ENCODE measurements around the gene BRINP2. TPM values are rescaled to one million over a fixed set of nuclear protein-coding genes. Genes with fewer than 3 reads are reported as not detected.

Gene BRINP2
- total RNA-seq, 1 donor from 2014 or later: 0.52 TPM

GRCh38 chr1:177211231-177211630 is 40.5 kb downstream of the BRINP2 start:
- H3K9ac ChIP-seq (ENCODE audit: low read depth in 1 of 3, low read length in 3 of 3): no peak overlapping the region

DNA sequence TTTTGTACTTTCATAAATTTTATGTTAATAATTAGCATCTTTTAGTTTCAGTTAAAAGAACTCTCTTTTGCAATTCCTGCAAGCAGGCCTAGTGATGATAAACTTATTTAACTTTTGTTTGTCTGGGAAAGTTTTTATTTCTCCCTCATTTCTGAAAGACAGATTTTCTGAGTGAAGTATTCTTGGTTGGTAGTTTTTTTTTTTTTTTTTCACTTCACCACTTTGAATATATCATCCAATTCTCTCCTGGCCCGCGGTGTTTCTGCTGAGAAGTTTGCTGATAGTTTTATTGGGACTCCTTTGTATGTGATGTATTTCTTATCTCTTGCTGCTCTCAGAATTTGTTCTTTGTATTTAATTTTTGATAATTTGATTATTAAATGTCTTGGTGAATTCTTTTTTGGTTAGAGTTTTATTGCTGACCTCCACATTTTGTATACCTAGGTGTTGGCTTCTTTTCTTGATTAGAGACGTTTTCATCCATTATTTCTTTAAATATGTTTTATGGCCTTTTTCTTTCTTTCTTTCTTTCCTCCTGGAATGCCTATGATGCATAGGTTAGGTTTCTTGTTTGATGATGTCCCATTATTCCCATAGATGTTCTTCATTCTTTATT is 45.9 kb downstream of the BRINP2 start:
- no peak overlapping the region for H3K9ac ChIP-seq (ENCODE audit: low read depth in 1 of 3, low read length in 3 of 3)
- no peaks in the 10 kb centered on the region for H3K36me3 ChIP-seq (ENCODE audit: control insufficient read depth in 3 of 3, insufficient read depth in 3 of 3, low read length in 3 of 3)
- H3K27me3 ChIP-seq (ENCODE audit: control insufficient read depth in 3 of 3, insufficient read depth in 3 of 3, low read length in 3 of 3): no peaks in the 10 kb centered on the region
- no peak overlapping the region for H3K4me3 ChIP-seq (ENCODE audit: low read length in 3 of 3)
- H3K4me1 ChIP-seq (ENCODE audit: control insufficient read depth in 3 of 3, insufficient read depth in 3 of 3, low read length in 3 of 3): no peaks in the 10 kb centered on the region
- H3K9me3 ChIP-seq (ENCODE audit: control insufficient read depth in 3 of 3, low read length in 3 of 3): peaks cover 0 to 6% (median 2%) of the 10 kb centered on the region in 3 donors
- H3K27ac ChIP-seq (ENCODE audit: low read depth, low read length): no peak overlapping the region

More at GRCh38 chr1:177211231-177211630, 40.5 kb downstream of the BRINP2 start:
- no peak overlapping the region for H3K4me3 ChIP-seq (ENCODE audit: low read length in 3 of 3)
- no peaks in the 10 kb centered on the region for H3K27me3 ChIP-seq (ENCODE audit: control insufficient read depth in 3 of 3, insufficient read depth in 3 of 3, low read length in 3 of 3)
- peaks cover 2 to 8% (median 3%) of the 10 kb centered on the region in 3 donors for H3K4me1 ChIP-seq (ENCODE audit: control insufficient read depth in 3 of 3, insufficient read depth in 3 of 3, low read length in 3 of 3)
- no peak overlapping the region for H3K27ac ChIP-seq (ENCODE audit: low read depth, low read length)
- no peaks in the 10 kb centered on the region for H3K9me3 ChIP-seq (ENCODE audit: control insufficient read depth in 3 of 3, low read length in 3 of 3)
- no peaks in the 10 kb centered on the region for H3K36me3 ChIP-seq (ENCODE audit: control insufficient read depth in 3 of 3, insufficient read depth in 3 of 3, low read length in 3 of 3)

DNA sequence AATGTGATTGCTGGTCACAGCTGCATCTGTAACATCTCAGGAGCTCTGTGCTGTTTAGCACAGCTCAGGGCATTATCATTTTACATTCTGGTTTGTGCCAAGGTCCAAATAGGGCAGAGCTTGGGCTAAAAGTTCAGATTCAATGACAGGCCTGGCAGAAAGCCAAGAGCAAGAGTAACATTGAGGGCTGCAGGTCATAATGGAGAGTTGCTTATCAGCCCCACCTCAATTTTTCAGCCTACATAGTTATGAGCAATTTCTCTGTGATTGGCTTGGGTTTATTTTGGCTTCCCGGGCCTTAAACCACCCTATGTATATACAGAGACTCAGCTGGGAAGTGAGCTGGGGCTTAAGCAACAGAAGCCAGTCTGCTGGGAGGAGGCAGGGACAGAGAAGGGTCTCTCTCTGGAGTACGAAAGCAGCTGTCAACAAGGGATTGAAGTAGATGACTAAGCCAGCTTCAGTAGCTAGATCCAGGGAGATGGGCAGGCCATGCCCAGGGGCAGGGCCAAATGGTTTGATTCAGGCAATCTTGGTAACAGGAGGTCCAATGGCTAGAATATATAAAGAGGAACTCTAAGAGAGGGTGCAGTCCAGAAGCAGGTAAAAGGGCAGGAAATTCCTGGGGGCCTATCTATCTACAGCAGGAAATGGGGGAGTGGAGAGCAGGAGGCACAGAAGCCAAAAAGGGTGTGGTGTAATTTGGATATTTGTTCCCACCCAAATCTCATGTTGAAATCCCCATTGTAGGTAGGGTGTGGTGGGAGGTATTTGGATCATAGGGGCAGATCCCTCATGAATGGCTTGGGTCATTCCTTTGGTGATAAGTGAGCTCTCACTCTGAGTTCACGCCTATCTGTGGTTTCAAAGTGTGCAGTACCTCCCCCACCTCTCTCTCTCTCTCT is 49.0 kb downstream of the BRINP2 start:
- H3K4me3 ChIP-seq (ENCODE audit: low read length in 3 of 3): no peak overlapping the region
- H3K9ac ChIP-seq (ENCODE audit: low read depth in 1 of 3, low read length in 3 of 3): no peak overlapping the region
- H3K36me3 ChIP-seq (ENCODE audit: control insufficient read depth in 3 of 3, insufficient read depth in 3 of 3, low read length in 3 of 3): no peaks in the 10 kb centered on the region
- no peaks in the 10 kb centered on the region for H3K27me3 ChIP-seq (ENCODE audit: control insufficient read depth in 3 of 3, insufficient read depth in 3 of 3, low read length in 3 of 3)
- H3K27ac ChIP-seq (ENCODE audit: low read depth, low read length): no peak overlapping the region
- H3K4me1 ChIP-seq (ENCODE audit: control insufficient read depth in 3 of 3, insufficient read depth in 3 of 3, low read length in 3 of 3): no peaks in the 10 kb centered on the region
- H3K9me3 ChIP-seq (ENCODE audit: control insufficient read depth in 3 of 3, low read length in 3 of 3): peaks cover 0 to 6% (median 2%) of the 10 kb centered on the region in 3 donors

- no peaks in the 10 kb centered on the region for H3K36me3 ChIP-seq (ENCODE audit: control insufficient read depth in 3 of 3, insufficient read depth in 3 of 3, low read length in 3 of 3)
- H3K9ac ChIP-seq (ENCODE audit: low read depth in 1 of 3, low read length in 3 of 3): no peak overlapping the region
- H3K4me1 ChIP-seq (ENCODE audit: control insufficient read depth in 3 of 3, insufficient read depth in 3 of 3, low read length in 3 of 3): no peaks in the 10 kb centered on the region
- H3K27me3 ChIP-seq (ENCODE audit: control insufficient read depth in 3 of 3, insufficient read depth in 3 of 3, low read length in 3 of 3): peaks cover 0 to 2% (median 0%) of the 10 kb centered on the region in 3 donors
- H3K27ac ChIP-seq (ENCODE audit: low read depth, low read length): no peak overlapping the region
- no peak overlapping the region for H3K4me3 ChIP-seq (ENCODE audit: low read length in 3 of 3)
- H3K9me3 ChIP-seq (ENCODE audit: control insufficient read depth in 3 of 3, low read length in 3 of 3): no peaks in the 10 kb centered on the region
These were observed 52.6 kb downstream of the BRINP2 start for GRCh38 chr1:177223359-177223758.

- Histone ChIP-seq H3K27ac (ENCODE audit: low read depth, low read length) (no peak overlapping the region), H3K4me1 (ENCODE audit: control insufficient read depth in 3 of 3, insufficient read depth in 3 of 3, low read length in 3 of 3) (peaks cover 0 to 3% (median 0%) of the 10 kb centered on the region in 3 donors), H3K9me3 (ENCODE audit: control insufficient read depth in 3 of 3, low read length in 3 of 3) (no peaks in the 10 kb centered on the region), H3K9ac (ENCODE audit: low read depth in 1 of 3, low read length in 3 of 3) (no peak overlapping the region), H3K36me3 (ENCODE audit: control insufficient read depth in 3 of 3, insufficient read depth in 3 of 3, low read length in 3 of 3) (no peaks in the 10 kb centered on the region), H3K27me3 (ENCODE audit: control insufficient read depth in 3 of 3, insufficient read depth in 3 of 3, low read length in 3 of 3) (peaks cover 0 to 2% (median 0%) of the 10 kb centered on the region in 3 donors), H3K4me3 (ENCODE audit: low read length in 3 of 3) (no peak overlapping the region)
These were observed 57.4 kb downstream of the BRINP2 start for GRCh38 chr1:177227978-177228692.

- no peak overlapping the region for H3K4me3 ChIP-seq (ENCODE audit: low read length in 3 of 3)
- no peak overlapping the region for H3K27ac ChIP-seq (ENCODE audit: low read depth, low read length)
- H3K9me3 ChIP-seq (ENCODE audit: control insufficient read depth in 3 of 3, low read length in 3 of 3): no peaks in the 10 kb centered on the region
- H3K36me3 ChIP-seq (ENCODE audit: control insufficient read depth in 3 of 3, insufficient read depth in 3 of 3, low read length in 3 of 3): no peaks in the 10 kb centered on the region
- peaks cover 0 to 2% (median 0%) of the 10 kb centered on the region in 3 donors for H3K27me3 ChIP-seq (ENCODE audit: control insufficient read depth in 3 of 3, insufficient read depth in 3 of 3, low read length in 3 of 3)
- no peak overlapping the region for H3K9ac ChIP-seq (ENCODE audit: low read depth in 1 of 3, low read length in 3 of 3)
- peaks cover 0 to 3% (median 0%) of the 10 kb centered on the region in 3 donors for H3K4me1 ChIP-seq (ENCODE audit: control insufficient read depth in 3 of 3, insufficient read depth in 3 of 3, low read length in 3 of 3)
These were observed 57.9 kb downstream of the BRINP2 start for GRCh38 chr1:177228693-177229065.

DNA sequence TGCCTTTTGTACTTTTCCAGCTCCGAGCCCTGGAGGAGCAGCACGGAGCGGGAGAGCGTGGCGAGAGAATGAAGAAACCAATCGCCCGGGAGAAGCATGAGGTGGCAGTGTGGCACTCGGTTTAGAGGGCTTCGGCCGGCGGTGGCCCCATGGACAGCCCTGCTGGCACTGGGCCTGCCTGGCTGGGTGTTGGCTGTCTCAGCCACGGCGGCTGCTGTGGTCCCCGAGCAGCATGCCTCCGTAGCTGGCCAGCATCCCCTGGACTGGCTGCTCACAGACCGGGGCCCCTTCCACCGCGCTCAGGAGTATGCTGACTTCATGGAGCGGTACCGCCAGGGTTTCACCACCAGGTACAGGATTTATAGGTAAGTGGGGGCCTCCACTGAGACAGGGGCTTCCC is 59.0 kb downstream of the BRINP2 start:
- H3K4me1 ChIP-seq (ENCODE audit: control insufficient read depth in 3 of 3, insufficient read depth in 3 of 3, low read length in 3 of 3): peaks cover 0 to 3% (median 0%) of the 10 kb centered on the region in 3 donors
- H3K36me3 ChIP-seq (ENCODE audit: control insufficient read depth in 3 of 3, insufficient read depth in 3 of 3, low read length in 3 of 3): no peaks in the 10 kb centered on the region
- H3K4me3 ChIP-seq (ENCODE audit: low read length in 3 of 3): no peak overlapping the region
- no peak overlapping the region for H3K27ac ChIP-seq (ENCODE audit: low read depth, low read length)
- H3K9ac ChIP-seq (ENCODE audit: low read depth in 1 of 3, low read length in 3 of 3): no peak overlapping the region
- peaks cover 0 to 2% (median 0%) of the 10 kb centered on the region in 3 donors for H3K27me3 ChIP-seq (ENCODE audit: control insufficient read depth in 3 of 3, insufficient read depth in 3 of 3, low read length in 3 of 3)
- no peaks in the 10 kb centered on the region for H3K9me3 ChIP-seq (ENCODE audit: control insufficient read depth in 3 of 3, low read length in 3 of 3)

DNA sequence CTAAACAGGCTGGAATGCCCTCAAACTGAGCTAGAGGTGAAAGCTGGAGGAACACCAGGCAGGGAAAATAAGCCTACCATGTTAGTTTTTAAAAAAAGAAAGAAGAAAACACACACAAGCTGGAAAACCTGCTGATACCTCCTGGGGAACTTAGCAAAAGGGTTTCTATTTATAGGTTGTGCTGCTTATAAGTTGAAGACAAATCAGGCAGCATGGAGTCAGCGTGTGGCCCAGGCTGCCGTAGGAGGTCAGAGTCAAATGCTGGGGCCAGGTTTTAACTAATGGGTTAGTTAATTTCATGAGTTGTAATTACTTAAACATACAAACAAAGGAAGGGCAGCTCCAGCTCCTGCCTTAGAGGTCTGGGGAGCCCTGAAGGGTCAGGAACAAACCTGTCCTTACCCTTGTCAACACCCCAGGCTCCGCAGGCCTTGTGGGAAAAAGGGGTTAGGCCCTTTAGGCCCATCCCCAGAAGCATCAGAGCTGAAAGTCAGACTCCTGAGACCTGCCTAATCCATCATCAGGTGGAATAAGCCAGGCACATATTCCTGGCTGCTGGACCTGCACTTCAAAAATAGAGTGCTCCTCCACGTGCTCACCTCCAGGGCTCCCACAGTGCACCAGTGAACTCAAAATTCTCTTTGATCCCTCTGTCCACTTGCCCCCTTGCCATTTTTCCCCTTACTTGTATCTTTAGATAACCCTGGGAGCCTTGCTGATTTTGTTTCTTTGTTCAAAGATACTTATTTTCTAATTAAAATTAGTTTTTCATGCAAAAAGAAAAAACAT is 59.7 kb downstream of the BRINP2 start:
- H3K9ac ChIP-seq (ENCODE audit: low read depth in 1 of 3, low read length in 3 of 3): no peak overlapping the region
- no peaks in the 10 kb centered on the region for H3K9me3 ChIP-seq (ENCODE audit: control insufficient read depth in 3 of 3, low read length in 3 of 3)
- no peaks in the 10 kb centered on the region for H3K36me3 ChIP-seq (ENCODE audit: control insufficient read depth in 3 of 3, insufficient read depth in 3 of 3, low read length in 3 of 3)
- H3K4me3 ChIP-seq (ENCODE audit: low read length in 3 of 3): no peak overlapping the region
- no peak overlapping the region for H3K27ac ChIP-seq (ENCODE audit: low read depth, low read length)
- peaks cover 0 to 3% (median 0%) of the 10 kb centered on the region in 3 donors for H3K4me1 ChIP-seq (ENCODE audit: control insufficient read depth in 3 of 3, insufficient read depth in 3 of 3, low read length in 3 of 3)
- peaks cover 0 to 2% (median 0%) of the 10 kb centered on the region in 3 donors for H3K27me3 ChIP-seq (ENCODE audit: control insufficient read depth in 3 of 3, insufficient read depth in 3 of 3, low read length in 3 of 3)

GRCh38 chr1:177235350-177235749 is 64.6 kb downstream of the BRINP2 start:
- Histone ChIP-seq H3K27me3 (ENCODE audit: control insufficient read depth in 3 of 3, insufficient read depth in 3 of 3, low read length in 3 of 3) (peaks cover 0 to 3% (median 0%) of the 10 kb centered on the region in 3 donors), H3K4me3 (ENCODE audit: low read length in 3 of 3) (no peak overlapping the region), H3K36me3 (ENCODE audit: control insufficient read depth in 3 of 3, insufficient read depth in 3 of 3, low read length in 3 of 3) (no peaks in the 10 kb centered on the region), H3K9ac (ENCODE audit: low read depth in 1 of 3, low read length in 3 of 3) (no peak overlapping the region), H3K9me3 (ENCODE audit: control insufficient read depth in 3 of 3, low read length in 3 of 3) (no peaks in the 10 kb centered on the region), H3K27ac (ENCODE audit: low read depth, low read length) (no peak overlapping the region), H3K4me1 (ENCODE audit: control insufficient read depth in 3 of 3, insufficient read depth in 3 of 3, low read length in 3 of 3) (peaks cover 0 to 3% (median 3%) of the 10 kb centered on the region in 3 donors)

Data from skeletal muscle tissue (tissue), 4 donors.